Activated CD8-positive, alpha-beta T cell treated with anti-CD3 and anti-CD28 coated beads, Interleukin-2, amount 10 ng/mL, durations not matched to agents 7 days and 5 days (primary cell): Measurements from ENCODE around the gene NAT14. TPM values are rescaled to one million over a fixed set of nuclear protein-coding genes. Genes with fewer than 3 reads are reported as not detected.
A peak's percentile ranks its signal among the peaks of the same experiment; 100 is the strongest.
"Not testable (repeated sequence)": the region's sequence is repeated elsewhere in the genome, so short reads cannot be mapped to it uniquely, and the experiment has no call there.

Experiments used
- ATAC-seq: fragments of 150-1000 bp; cut with Tn5 transposase; one replicate; pipeline ENCODE4 v1.10.0; 2021; ENCODE audit warnings: moderate library complexity
- CTCF ChIA-PET: fragments of 350-600 bp; sonication (Branson Sonifier 250); formaldehyde crosslinking; loops from one replicate; lab custom pipeline; 2021; ENCODE audit warnings: antibody characterized with exemption; lab: Charles Lee
- POLR2A ChIA-PET: fragments of 350-600 bp; sonication (Branson Sonifier 250); formaldehyde crosslinking; loops from one replicate; lab custom pipeline; 2021; ENCODE audit warnings: antibody characterized with exemption; lab: Charles Lee
- DNase-seq: peaks from one replicate; pipeline ENCODE4 v3.0.0-alpha.2; 2020
- H3K27ac Mint-ChIP-seq: one replicate; pipeline ENCODE4 v1.8.0; 2021; ENCODE audit warnings: mild to moderate bottlenecking, mixed read lengths
- H3K27me3 Mint-ChIP-seq: one replicate; pipeline ENCODE4 v1.8.0; 2021; ENCODE audit warnings: low read depth, mixed read lengths
- H3K36me3 Mint-ChIP-seq: one replicate; pipeline ENCODE4 v1.8.0; 2021; ENCODE audit warnings: low read depth, mixed read lengths
- H3K4me1 Mint-ChIP-seq: one replicate; pipeline ENCODE4 v1.8.0; 2021; ENCODE audit warnings: low read depth, mixed read lengths
- H3K4me3 Mint-ChIP-seq: one replicate; pipeline ENCODE4 v1.8.0; 2021; ENCODE audit warnings: mild to moderate bottlenecking, mixed read lengths
- H3K9me3 Mint-ChIP-seq: one replicate; pipeline ENCODE4 v1.8.0; 2022; ENCODE audit warnings: mixed read lengths; ENCODE audit not compliant: insufficient read depth
- total RNA-seq, 2 experiments: library from RNA; stranded (reverse); gene quantifications; one replicate each; pipeline ENCODE4 v1.2.3, GENCODE V29; 2021

Gene NAT14
- total RNA-seq, 2 experiments from 2014 or later = 16.2 to 16.4 TPM

- Mint-ChIP-seq H3K36me3 (peaks cover 3% of the 10 kb centered on the region), H3K27me3 (peaks cover 54% of the 10 kb centered on the region), H3K4me3 (no peak overlapping the region)
These were observed 41.0 kb upstream of the NAT14 start for GRCh38 chr19:55443824-55444480.

DNA sequence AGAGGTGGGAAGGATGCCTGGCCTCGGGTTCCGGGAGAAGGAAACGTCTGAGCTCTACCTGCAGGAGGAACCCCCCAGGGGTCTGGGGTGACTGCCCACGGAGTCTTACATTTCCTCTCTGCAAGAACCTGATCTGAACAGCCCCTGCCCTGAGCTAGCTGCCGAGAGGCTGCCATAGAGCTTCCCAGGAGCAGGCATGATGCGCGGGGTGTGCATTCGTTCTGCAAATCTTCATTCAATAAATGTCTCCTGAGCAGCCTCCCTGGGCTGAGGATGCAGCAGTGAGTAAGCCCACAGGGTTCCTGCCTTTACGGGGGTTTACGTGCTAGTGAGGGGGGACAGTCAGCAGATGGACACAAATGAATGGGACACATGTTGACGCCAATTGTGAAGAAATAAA lies 40.3 kb upstream of the NAT14 start:
- DNase-seq (no peak), ATAC-seq (no peak)
- POLR2A ChIA-PET = no interaction called here
- Mint-ChIP-seq H3K27ac (no peak overlapping the region), H3K4me1 (peaks cover 12% of the 10 kb centered on the region), H3K36me3 (peaks cover 3% of the 10 kb centered on the region), H3K27me3 (peaks cover 48% of the 10 kb centered on the region), H3K9me3 (no peaks in the 10 kb centered on the region), H3K4me3 (no peak overlapping the region)
- CTCF ChIA-PET = interaction anchor here (1.0 to 1.4 kb wide), 2 partner anchors 26 to 60 kb away, joined by 3 to 4 read pairs; no protein-coding TSS in a partner anchor

More at GRCh38 chr19:55443824-55444480, 41.0 kb upstream of the NAT14 start:
- peaks cover 12% of the 10 kb centered on the region for H3K4me1 Mint-ChIP-seq
- ChIA-PET POLR2A (interaction anchor here (0.9 kb wide), 1 partner anchor 37 kb away, joined by 3 read pairs; no protein-coding TSS in a partner anchor), CTCF (interaction anchor here (1.0 kb wide), 1 partner anchor 61 kb away, joined by 3 read pairs; no protein-coding TSS in a partner anchor)
- DNase-seq (no peak), ATAC-seq (no peak)
- H3K9me3 Mint-ChIP-seq = no peaks in the 10 kb centered on the region
- H3K27ac Mint-ChIP-seq = no peak overlapping the region

GRCh38 chr19:55446060-55446459 lies 38.9 kb upstream of the NAT14 start:
- CTCF ChIA-PET = interaction anchor here (1.3 to 1.4 kb wide), 2 partner anchors 28 to 305 kb away, joined by 3 to 4 read pairs; no protein-coding TSS in a partner anchor
- Mint-ChIP-seq H3K27me3 (peaks cover 50% of the 10 kb centered on the region), H3K27ac (no peak overlapping the region), H3K9me3 (no peaks in the 10 kb centered on the region), H3K36me3 (peaks cover 3% of the 10 kb centered on the region), H3K4me3 (no peak overlapping the region), H3K4me1 (peaks cover 8% of the 10 kb centered on the region)
- ATAC-seq (no peak), DNase-seq (no peak)
- POLR2A ChIA-PET = no interaction called here

GRCh38 chr19:55447421-55448174 lies 37.4 kb upstream of the NAT14 start:
- CTCF ChIA-PET = interaction anchor here (0.6 kb wide), 1 partner anchor 11 kb away, joined by 3 read pairs; no protein-coding TSS in a partner anchor
- H3K36me3 Mint-ChIP-seq = no peaks in the 10 kb centered on the region
- POLR2A ChIA-PET = no interaction called here
- DNase-seq (no peak), ATAC-seq (peak; percentile 65)
- H3K9me3 Mint-ChIP-seq = no peaks in the 10 kb centered on the region
- no peak overlapping the region for H3K4me3 Mint-ChIP-seq
- peaks cover 3% of the 10 kb centered on the region for H3K4me1 Mint-ChIP-seq
- no peak overlapping the region for H3K27ac Mint-ChIP-seq
- H3K27me3 Mint-ChIP-seq = peaks cover 44% of the 10 kb centered on the region

- CTCF ChIA-PET, DNase-seq, H3K36me3 Mint-ChIP-seq, H3K27ac Mint-ChIP-seq, ATAC-seq, H3K9me3 Mint-ChIP-seq, H3K4me3 Mint-ChIP-seq, H3K4me1 Mint-ChIP-seq, POLR2A ChIA-PET: not testable (repeated sequence)
- peaks cover 39% of the 10 kb centered on the region for H3K27me3 Mint-ChIP-seq
These were observed 36.9 kb upstream of the NAT14 start for GRCh38 chr19:55448175-55448490.

- CTCF ChIA-PET = no interaction called here
- no peak for ATAC-seq
- H3K4me1 Mint-ChIP-seq = peaks cover 8% of the 10 kb centered on the region
- no peak overlapping the region for H3K27ac Mint-ChIP-seq
- no peaks in the 10 kb centered on the region for H3K9me3 Mint-ChIP-seq
- H3K4me3 Mint-ChIP-seq = no peak overlapping the region
- no peak for DNase-seq
- POLR2A ChIA-PET = no interaction called here
- H3K36me3 Mint-ChIP-seq = peaks cover 7% of the 10 kb centered on the region
- peaks cover 30% of the 10 kb centered on the region for H3K27me3 Mint-ChIP-seq
These were observed 35.5 kb upstream of the NAT14 start for GRCh38 chr19:55449469-55449868.

- H3K36me3 Mint-ChIP-seq = peaks cover 10% of the 10 kb centered on the region
- CTCF ChIA-PET = no interaction called here
- DNase-seq (no peak), ATAC-seq (peak; percentile 18)
- peaks cover 22% of the 10 kb centered on the region for H3K27me3 Mint-ChIP-seq
- H3K9me3 Mint-ChIP-seq = no peaks in the 10 kb centered on the region
- no peak overlapping the region for H3K4me3 Mint-ChIP-seq
- peaks cover 8% of the 10 kb centered on the region for H3K4me1 Mint-ChIP-seq
- POLR2A ChIA-PET = no interaction called here
- H3K27ac Mint-ChIP-seq = no peak overlapping the region
These were observed 33.6 kb upstream of the NAT14 start for GRCh38 chr19:55451163-55451964.

GRCh38 chr19:55451965-55452748 lies 32.8 kb upstream of the NAT14 start:
- Mint-ChIP-seq H3K4me3 (no peak overlapping the region), H3K36me3 (peaks cover 10% of the 10 kb centered on the region), H3K9me3 (no peaks in the 10 kb centered on the region), H3K27ac (no peak overlapping the region), H3K4me1 (peaks cover 8% of the 10 kb centered on the region), H3K27me3 (peaks cover 22% of the 10 kb centered on the region)
- no peak for ATAC-seq
- ChIA-PET POLR2A (no interaction called here), CTCF (no interaction called here)
- DNase-seq = no peak

- POLR2A ChIA-PET = interaction anchor here (0.9 kb wide), 1 partner anchor 44 kb away, joined by 4 read pairs; no protein-coding TSS in a partner anchor
- ATAC-seq (peak; percentile 65), DNase-seq (peak; percentile 50)
- peaks cover 22% of the 10 kb centered on the region for H3K27me3 Mint-ChIP-seq
- no peak overlapping the region for H3K27ac Mint-ChIP-seq
- peaks cover 10% of the 10 kb centered on the region for H3K36me3 Mint-ChIP-seq
- H3K4me3 Mint-ChIP-seq = no peak overlapping the region
- CTCF ChIA-PET = interaction anchor here (0.6 to 1.6 kb wide), 7 partner anchors 12 to 311 kb away, joined by 3 to 7 read pairs (median 4); no protein-coding TSS in a partner anchor
- no peaks in the 10 kb centered on the region for H3K9me3 Mint-ChIP-seq
- peaks cover 8% of the 10 kb centered on the region for H3K4me1 Mint-ChIP-seq
These were observed 32.1 kb upstream of the NAT14 start for GRCh38 chr19:55452749-55453346.

DNA sequence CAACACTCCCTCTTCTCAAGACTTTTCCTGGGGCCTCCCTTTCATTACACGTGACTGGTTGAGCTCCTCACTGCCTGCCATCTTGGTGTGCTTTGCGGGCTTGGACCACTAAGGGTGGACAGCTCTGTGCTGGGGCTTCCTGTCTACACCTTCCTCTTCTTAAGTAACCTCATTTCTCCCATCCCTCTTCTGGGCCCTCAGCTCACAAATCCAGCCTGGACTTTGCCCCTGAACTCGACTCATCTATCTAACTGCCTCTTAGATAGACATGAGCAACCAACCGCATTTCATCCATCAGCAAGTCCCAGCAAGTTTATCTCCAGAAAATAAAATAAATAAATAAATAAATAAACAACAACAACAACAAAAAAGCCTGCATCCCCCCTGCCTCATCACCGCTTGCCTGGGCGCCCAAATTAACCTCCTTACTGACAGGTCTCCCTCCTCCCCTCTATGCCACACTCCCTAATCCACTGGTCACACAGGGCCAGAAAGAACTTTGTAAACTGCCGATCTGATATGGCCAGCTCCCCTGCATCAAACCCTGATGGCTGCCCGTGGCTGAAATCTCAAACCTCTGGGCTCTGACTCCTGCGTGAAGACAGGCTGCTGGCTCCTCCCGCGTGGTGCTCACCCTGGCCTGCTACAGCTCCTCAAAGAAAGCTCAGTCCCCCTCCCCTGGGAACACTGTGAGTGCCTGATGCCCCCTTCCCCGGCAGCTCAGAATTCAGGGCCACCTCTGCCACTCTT lies 31.3 kb upstream of the NAT14 start:
- H3K36me3 Mint-ChIP-seq = peaks cover 10% of the 10 kb centered on the region
- ATAC-seq (no peak), DNase-seq (no peak)
- H3K4me1 Mint-ChIP-seq = peaks cover 8% of the 10 kb centered on the region
- CTCF ChIA-PET = interaction anchor here (0.6 to 1.6 kb wide), 9 partner anchors 12 to 312 kb away, joined by 3 to 7 read pairs (median 4); no protein-coding TSS in a partner anchor
- POLR2A ChIA-PET = interaction anchor here (0.5 to 0.9 kb wide), 2 partner anchors 45 to 55 kb away, joined by 4 read pairs; no protein-coding TSS in a partner anchor
- H3K4me3 Mint-ChIP-seq = no peak overlapping the region
- H3K27ac Mint-ChIP-seq = peak overlapping the region; percentile 20
- H3K9me3 Mint-ChIP-seq = no peaks in the 10 kb centered on the region
- peaks cover 22% of the 10 kb centered on the region for H3K27me3 Mint-ChIP-seq
